A673 (cell line): ENCODE measurements around the gene CLN5.

Experiments
- CTCF ChIP-seq: fragments of 300-800, 200-600 bp; sonication (generic); conservative IDR thresholded peaks from 2 replicates; pipeline ENCODE4 v1.5.1; 2017; ENCODE audit warnings: low read depth, mild to moderate bottlenecking, antibody characterized with exemption, low read length, moderate library complexity, mixed read lengths
- EZH2 ChIP-seq: fragments of 200-600 bp; sonication (generic); IDR thresholded peaks from 2 replicates; pipeline ENCODE4 v1.6.1; 2017; ENCODE audit warnings: borderline replicate concordance, low read depth, mild to moderate bottlenecking, mixed read lengths, antibody characterized with exemption, low read length; ENCODE audit not compliant: poor library complexity, severe bottlenecking

- TF ChIP-seq EZH2 (no peak), CTCF (no peak)
Measured at GRCh38 chr13:77026255-77026860, 34.5 kb downstream of the CLN5 start.
